ENCODE data around the gene DCDC2C. TPM values are rescaled to one million over a fixed set of nuclear protein-coding genes. Genes with fewer than 3 reads are reported as not detected.

Gene DCDC2C
- total and polyA plus RNA-seq, 9 of the 15 experiments (the other 6 are each of a cell fraction or from before 2014, with no cell fraction given), result not detected

GRCh38 chr2:3703757-3704355, 481 bp downstream of the DCDC2C start:
- DNase-seq (ENCODE audit: extremely low read depth in 1 of 4, low spot score in 3 of 4) (no peak), FAIRE-seq (no peak), ATAC-seq (no peak)
- ChIA-PET POLR2A (interaction anchor here (0.5 kb wide), 1 partner anchor 9 kb away, joined by 3 read pairs; no protein-coding TSS in a partner anchor), CTCF (ENCODE audit: low intra/inter-chr PET ratio) (no interaction called here)
- Histone ChIP-seq H3K79me2 (ENCODE audit: control insufficient read depth, insufficient read depth, low read length) (no peaks in the 10 kb centered on the region), H3K4me2 (ENCODE audit: insufficient read depth, low read length) (no peak overlapping the region), H3K4me3 (no peak overlapping the region), H3K27me3 (ENCODE audit: control insufficient read depth in 2 of 2, insufficient read depth in 2 of 2, low read length in 2 of 2) (peaks cover 9 to 11% of the 10 kb centered on the region in 2 experiments; a peak in 4 of 5 replicates), H3K9me3 (replicated peaks; ENCODE audit: control insufficient read depth, insufficient read depth, low read depth, low read length) (no peaks in the 10 kb centered on the region), H3K36me3 (ENCODE audit: control insufficient read depth, insufficient read depth, low read length) (no peaks in the 10 kb centered on the region), H4K20me1 (replicated peaks; ENCODE audit: control insufficient read depth, insufficient read depth, low read length) (no peaks in the 10 kb centered on the region), H2AFZ (ENCODE audit: low read depth, low read length) (no peak overlapping the region), H3K9me1 (ENCODE audit: control insufficient read depth, insufficient read depth, low read length) (no peaks in the 10 kb centered on the region), H3K27ac (ENCODE audit: extremely low read depth, low read depth, low read length) (no peak overlapping the region), H3K4me1 (replicated peaks in 1 of 2; ENCODE audit: control insufficient read depth in 2 of 2, insufficient read depth in 2 of 2, low read length in 2 of 2) (no peaks in the 10 kb centered on the region), H3K9ac (ENCODE audit: insufficient read depth in 1 of 2, low read depth in 2 of 2, low read length in 2 of 2) (no peak overlapping the region)
- no TSS peak for BruUV-seq (replicated peaks)
- intact Hi-C loops (cut with micrococcal nuclease), result no loop called here
- TF ChIP-seq PCBP1 (IDR thresholded peaks at IDR 0.05; ENCODE audit: low read depth, low read length, poor library complexity, severe bottlenecking) (peak; percentile 10), E2F6 (IDR thresholded peaks at IDR 0.05; ENCODE audit: borderline replicate concordance in 1 of 2, extremely low read depth in 1 of 2, insufficient read depth in 1 of 2, insufficient read length in 1 of 2, low read depth in 1 of 2, low read length in 1 of 2, poor library complexity in 1 of 2, severe bottlenecking in 1 of 2) (peak in 1 of 2 experiments; percentile 25), ILK (tag; IDR thresholded peaks at IDR 0.05; ENCODE audit: borderline replicate concordance, low read depth) (no peak)
- in situ Hi-C loops (cut with MboI), result no loop called here
- WGBS (ENCODE audit: insufficient coverage, low coverage, missing lambda C conversion rate), result 73% methylated on average over 15 of the region's 73 CpGs
